Colonic mucosa (tissue), 4 donors: ENCODE measurements around the gene FOXD2. TPM values are rescaled to one million over a fixed set of nuclear protein-coding genes. Genes with fewer than 3 reads are reported as not detected.

Source experiments
- DNase-seq: peaks from one replicate; pipeline ENCODE4 v3.0.0-alpha.2; 2020
- H3K27ac ChIP-seq: fragments of 200-600 bp; one replicate; pipeline ENCODE4 v1.8.0; 2021
- H3K27me3 ChIP-seq: fragments of 200-600 bp; one replicate; pipeline ENCODE4 v1.8.0; 2021
- H3K36me3 ChIP-seq: fragments of 200-600 bp; one replicate; pipeline ENCODE4 v1.8.0; 2021
- H3K4me1 ChIP-seq: fragments of 200-600 bp; one replicate; pipeline ENCODE4 v1.8.0; 2021; ENCODE audit warnings: mild to moderate bottlenecking
- H3K4me3 ChIP-seq: fragments of 200-600 bp; one replicate; pipeline ENCODE4 v1.8.0; 2021
- H3K9ac ChIP-seq, 2 donors: one replicate each; pipeline ENCODE4 v1.7.0; 2013; ENCODE audit warnings: control low read depth in 2 of 2, low read depth in 2 of 2, low read length in 2 of 2
- H3K9me3 ChIP-seq: fragments of 200-600 bp; one replicate; pipeline ENCODE4 v1.8.0; 2021
- CTCF ChIP-seq: fragments of 200-600 bp; IDR thresholded peaks from one replicate; pipeline ENCODE4 v1.8.0; 2022; ENCODE audit warnings: antibody characterized with exemption, mild to moderate bottlenecking
- intact Hi-C: fragments of 100-400 bp; cut with DNase I; formaldehyde crosslinking; loops from one replicate; pipeline ENCODE4 v1.14.1; 2022
- total RNA-seq, 2 donors: library from RNA; stranded (reverse); fragmentation: NEBNext Ultra II Directional in 1 of 2; extraction: Animal tissue kit (Norgen Biotek cat#: 25700) in 1 of 2; gene quantifications; one replicate each; pipeline ENCODE4 v1.2.1, GENCODE V29; 2021
- donor health status: healthy.
- donor health status: DM: no; HTN: no; CAD: no.
- donor health status: DM: no; HTN: no; CAD: no.

The FOXD2 gene
- total RNA-seq, 2 donors from 2014 or later, result 22.5 to 25.1 TPM

DNA sequence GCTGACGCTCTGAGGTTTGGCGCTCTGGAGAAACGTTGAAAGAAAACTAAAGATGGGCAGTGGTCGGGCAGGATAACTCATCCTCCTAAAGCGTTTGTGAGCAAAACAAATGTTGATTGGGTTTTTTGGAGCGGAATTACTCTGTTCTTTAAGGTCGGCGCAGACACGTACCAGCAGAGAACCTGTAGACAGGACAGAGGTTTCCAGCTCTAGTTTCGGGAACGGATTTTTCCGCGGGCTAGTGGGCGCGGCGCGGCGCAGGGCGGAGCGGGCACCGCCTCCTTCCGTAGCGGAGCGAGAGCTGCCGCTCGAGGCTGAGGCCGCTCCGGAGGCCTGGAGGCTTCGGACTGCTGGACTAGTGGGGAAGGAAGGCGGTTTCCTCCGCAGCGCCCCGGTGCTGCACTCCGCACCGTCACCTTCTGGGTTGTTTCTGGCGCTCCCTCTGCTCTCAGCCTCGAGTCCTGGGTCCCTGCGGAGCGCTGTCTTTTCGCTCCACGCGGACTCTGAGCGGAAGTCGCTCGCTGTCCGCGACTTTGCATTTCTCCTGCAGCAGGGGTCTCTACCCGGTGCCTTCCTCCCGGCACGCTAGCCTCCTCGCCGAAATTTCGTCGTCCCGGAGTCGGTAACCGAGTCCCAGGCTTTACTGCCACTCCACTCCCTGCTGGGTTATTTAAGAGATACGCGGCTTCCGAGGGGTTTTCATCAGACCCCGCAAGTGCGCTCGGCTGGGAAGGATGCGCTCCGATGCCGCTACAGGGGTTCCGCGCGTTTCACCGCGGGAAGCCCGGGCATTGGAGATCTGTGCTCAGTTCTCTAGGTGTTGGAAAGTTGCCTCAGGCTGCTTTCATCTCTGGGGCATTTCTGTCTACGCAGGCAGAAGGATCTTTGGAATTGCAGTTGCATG lies 7.0 kb downstream of the FOXD2 start:
- Histone ChIP-seq H3K27me3 (peaks cover 31% of the 10 kb centered on the region), H3K9ac (peak overlapping the region; percentile 44 to 99), H3K4me1 (peaks cover 5% of the 10 kb centered on the region), H3K27ac (peak overlapping the region; percentile 53), H3K9me3 (no peaks in the 10 kb centered on the region), H3K36me3 (no peaks in the 10 kb centered on the region), H3K4me3 (peak overlapping the region; percentile 30)
- no peak for TF ChIP-seq CTCF
- intact Hi-C loops, result no loop called here
- DNase-seq, result peak; percentile 77

- H3K9ac ChIP-seq, result peak overlapping the region in 1 of 2 donors; percentile 99
- peaks cover 33% of the 10 kb centered on the region for H3K27me3 ChIP-seq
- no peak for TF ChIP-seq CTCF
- intact Hi-C loops, result no loop called here
- DNase-seq, result peak; percentile 26
- H3K27ac ChIP-seq, result no peak overlapping the region
- no peaks in the 10 kb centered on the region for H3K9me3 ChIP-seq
- H3K36me3 ChIP-seq, result no peaks in the 10 kb centered on the region
- peaks cover 5% of the 10 kb centered on the region for H3K4me1 ChIP-seq
- no peak overlapping the region for H3K4me3 ChIP-seq
These were observed 8.1 kb downstream of the FOXD2 start for GRCh38 chr1:47445823-47446550.

GRCh38 chr1:47448462-47449222 lies 10.8 kb downstream of the FOXD2 start:
- intact Hi-C loops, result no loop called here
- no peaks in the 10 kb centered on the region for H3K9me3 ChIP-seq
- peaks cover 23% of the 10 kb centered on the region for H3K27me3 ChIP-seq
- no peak overlapping the region for H3K27ac ChIP-seq
- TF ChIP-seq CTCF, result no peak
- DNase-seq, result no peak
- no peak overlapping the region for H3K4me3 ChIP-seq
- peaks cover 5% of the 10 kb centered on the region for H3K4me1 ChIP-seq
- no peak overlapping the region for H3K9ac ChIP-seq
- no peaks in the 10 kb centered on the region for H3K36me3 ChIP-seq

DNA sequence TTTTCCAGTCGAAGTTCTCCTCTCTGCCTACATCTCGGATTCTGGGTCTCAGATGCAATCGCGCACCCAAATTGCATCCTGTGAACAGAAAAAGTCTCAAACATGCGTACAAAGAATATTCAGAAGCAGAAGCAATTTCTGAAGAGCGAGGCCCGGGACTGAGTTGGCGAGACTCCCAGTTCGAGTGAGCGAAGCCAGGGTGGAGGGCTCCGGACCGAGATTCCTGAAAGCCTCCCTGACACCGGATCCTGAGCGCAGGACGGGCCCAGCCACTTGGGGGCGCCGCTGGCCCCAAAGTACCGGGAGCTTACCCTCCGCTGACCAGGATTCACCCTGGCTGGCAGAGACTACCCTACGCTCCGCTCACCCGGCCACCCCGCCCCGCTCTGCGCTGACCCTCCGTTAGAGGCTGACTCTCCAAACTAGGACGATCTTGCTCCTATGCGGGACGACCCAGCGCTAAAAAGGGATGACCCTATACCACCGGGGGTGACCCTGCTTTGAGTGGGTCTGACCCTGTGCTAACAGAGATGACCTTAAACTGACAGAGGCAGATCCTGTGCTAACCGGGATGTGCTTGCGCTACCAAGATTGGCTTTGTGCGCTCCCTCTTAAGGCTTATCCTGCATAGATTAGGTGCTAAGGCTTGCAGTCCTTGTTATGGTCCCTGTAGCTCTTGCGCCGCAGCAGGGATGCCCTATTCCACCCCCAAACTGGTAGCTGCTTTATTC lies 12.1 kb downstream of the FOXD2 start:
- Histone ChIP-seq H3K4me3 (no peak overlapping the region), H3K9ac (no peak overlapping the region)
- intact Hi-C loops, result no loop called here

More for the DNA sequence above, 12.1 kb downstream of the FOXD2 start:
- H3K27ac ChIP-seq, result no peak overlapping the region
- H3K4me1 ChIP-seq, result peaks cover 5% of the 10 kb centered on the region
- peak; percentile 34 for TF ChIP-seq CTCF
- peaks cover 20% of the 10 kb centered on the region for H3K27me3 ChIP-seq
- H3K36me3 ChIP-seq, result no peaks in the 10 kb centered on the region
- H3K9me3 ChIP-seq, result no peaks in the 10 kb centered on the region
- DNase-seq, result peak; percentile 57
